Natural killer cell (primary cell): Measurements from ENCODE around the gene ZNF511. TPM values are rescaled to one million over a fixed set of nuclear protein-coding genes. Genes with fewer than 3 reads are reported as not detected.

Experiments
- ATAC-seq, 3 donors: fragments of 150-1000 bp in 2 of 3; fragments of 200-7000 bp in 1 of 3; cut with Tn5 transposase; 1 replicate in 1 of 3; 2 replicates in 2 of 3; pipeline ENCODE4 v1.10.0; 2021; ENCODE audit warnings: mild to moderate bottlenecking in 2 of 3, moderate library complexity in 2 of 3
- DNase-seq, 2 donors: peaks; one replicate each; pipeline versions ENCODE4 v3.0.0 to v3.0.0-alpha.2; 2013 to 2021; ENCODE audit warnings: mixed read lengths in 1 of 2
- H3K27ac ChIP-seq: one replicate; pipeline ENCODE4 v1.5.1; 2013; ENCODE audit warnings: mild to moderate bottlenecking, low read length
- H3K27me3 ChIP-seq: one replicate; pipeline ENCODE4 v1.6.1; 2013; ENCODE audit warnings: low read length; ENCODE audit not compliant: control insufficient read depth, insufficient read depth
- H3K36me3 ChIP-seq: one replicate; pipeline ENCODE4 v1.6.1; 2013; ENCODE audit warnings: low read length; ENCODE audit not compliant: control insufficient read depth, insufficient read depth
- H3K4me1 ChIP-seq: one replicate; pipeline ENCODE4 v1.6.1; 2013; ENCODE audit warnings: low read length; ENCODE audit not compliant: control insufficient read depth, insufficient read depth
- H3K4me3 ChIP-seq: one replicate; pipeline ENCODE4 v1.5.1; 2013; ENCODE audit warnings: low read length
- H3K9me3 ChIP-seq: one replicate; pipeline ENCODE4 v1.6.1; 2013; ENCODE audit warnings: low read length; ENCODE audit not compliant: control insufficient read depth, insufficient read depth
- H3K27ac Mint-ChIP-seq, 2 donors: one replicate each; pipeline ENCODE4 v1.8.0; 2022; ENCODE audit warnings: mild to moderate bottlenecking in 2 of 2, mixed read lengths in 2 of 2, moderate library complexity in 1 of 2
- H3K27me3 Mint-ChIP-seq, 2 donors: one replicate each; pipeline ENCODE4 v1.8.0; 2022; ENCODE audit warnings: low read depth in 2 of 2, mixed read lengths in 2 of 2
- H3K36me3 Mint-ChIP-seq: one replicate; pipeline ENCODE4 v1.8.0; 2022; ENCODE audit warnings: mixed read lengths
- H3K4me1 Mint-ChIP-seq, 2 donors: one replicate each; pipeline ENCODE4 v1.8.0; 2022; ENCODE audit warnings: mixed read lengths in 2 of 2
- H3K4me3 Mint-ChIP-seq: one replicate; pipeline ENCODE4 v1.8.0; 2022; ENCODE audit warnings: mild to moderate bottlenecking, moderate library complexity, mixed read lengths
- H3K9me3 Mint-ChIP-seq, 2 donors: one replicate each; pipeline ENCODE4 v1.8.0; 2022; ENCODE audit warnings: mixed read lengths in 2 of 2
- CTCF ChIP-seq: fragments of 200-600 bp; IDR thresholded peaks from one replicate; pipeline ENCODE4 v1.8.0; 2022; ENCODE audit warnings: antibody characterized with exemption
- WGBS: methylation state at CpG from one replicate; pipeline ENCODE4 v1.1.7; 2013; ENCODE audit warnings: missing lambda C conversion rate; ENCODE audit not compliant: insufficient coverage; 5-methylcytosine and 5-hydroxymethylcytosine counted together
- intact Hi-C: fragments of 100-400 bp; cut with micrococcal nuclease; formaldehyde crosslinking; loops from one replicate; pipeline ENCODE4 v1.14.2; 2022
- total RNA-seq, 4 donors: library from RNA; stranded (reverse); fragments of 120-200 nt in 1 of 4; gene quantifications; one replicate each; pipeline versions ENCODE4 v1.2.3 to v1.2.4, GENCODE V29; 2013 to 2022

ZNF511 gene
- total RNA-seq, 3 donors from 2014 or later (not counting 1 experiment from before 2014, with no cell fraction given), result 28.1 to 39.0 (median 32.4) TPM

- H3K27me3 ChIP-seq, result peaks cover 13% of the 10 kb centered on the region
- Mint-ChIP-seq H3K27me3 (peaks cover 16 to 17% of the 10 kb centered on the region in 2 donors), H3K9me3 (no peaks in the 10 kb centered on the region), H3K27ac (peak within 1 kb of the TSS in 1 of 2 donors; percentile 90), H3K4me3 (peak within 1 kb of the TSS; percentile 59), H3K36me3 (no peaks in the 10 kb centered on the region), H3K4me1 (peaks cover 0 to 7% of the 10 kb centered on the region in 2 donors)
- H3K9me3 ChIP-seq, result no peaks in the 10 kb centered on the region
- peak within 1 kb of the TSS; percentile 52 for H3K27ac ChIP-seq
- WGBS, result 13% methylated on average over 63 of the region's 63 CpGs
- ATAC-seq (peak; percentile 44 to 72 (median 54)), DNase-seq (peak; percentile 77 to 94)
- no peaks in the 10 kb centered on the region for H3K36me3 ChIP-seq
- H3K4me3 ChIP-seq, result peak within 1 kb of the TSS; percentile 50
- peaks cover 37% of the 10 kb centered on the region for H3K4me1 ChIP-seq
- intact Hi-C loops, result no loop called here
- no peak for TF ChIP-seq CTCF
These were observed 28.1 kb downstream of the ZNF511 start, which contains the start of gene CALY for GRCh38 chr10:133336577-133337369. CALY (minus strand) TSS chr10:133336896; CDS start chr10:133328989, 7,907 bp downstream.

- peaks cover 16% of the 10 kb centered on the region for H3K27me3 ChIP-seq
- H3K4me3 ChIP-seq, result no peak overlapping the region
- no peaks in the 10 kb centered on the region for H3K9me3 ChIP-seq
These were observed 28.6 kb downstream of the ZNF511 start for GRCh38 chr10:133337370-133337725.

GRCh38 chr10:133338080-133339071 lies 29.7 kb downstream of the ZNF511 start:
- no peak for TF ChIP-seq CTCF
- DNase-seq (no peak), ATAC-seq (no peak)
- Mint-ChIP-seq H3K4me3 (no peak overlapping the region), H3K27ac (no peak overlapping the region), H3K27me3 (peaks cover 13 to 16% of the 10 kb centered on the region in 2 donors), H3K9me3 (no peaks in the 10 kb centered on the region), H3K4me1 (peaks cover 0 to 7% of the 10 kb centered on the region in 2 donors), H3K36me3 (no peaks in the 10 kb centered on the region)
- no peaks in the 10 kb centered on the region for H3K36me3 ChIP-seq
- H3K4me1 ChIP-seq, result peaks cover 37% of the 10 kb centered on the region
- 86% methylated on average over 10 of the region's 10 CpGs for WGBS
- intact Hi-C loops, result no loop called here
- H3K27me3 ChIP-seq, result peaks cover 19% of the 10 kb centered on the region
- no peak overlapping the region for H3K4me3 ChIP-seq
- H3K9me3 ChIP-seq, result no peaks in the 10 kb centered on the region
- H3K27ac ChIP-seq, result no peak overlapping the region

More at GRCh38 chr10:133337370-133337725, 28.6 kb downstream of the ZNF511 start:
- intact Hi-C loops, result no loop called here
- peaks cover 14 to 15% of the 10 kb centered on the region in 2 donors for H3K27me3 Mint-ChIP-seq
- DNase-seq, result no peak
- Histone ChIP-seq H3K36me3 (no peaks in the 10 kb centered on the region), H3K4me1 (peaks cover 37% of the 10 kb centered on the region), H3K27ac (no peak overlapping the region)
- H3K4me3 Mint-ChIP-seq, result no peak overlapping the region
- H3K4me1 Mint-ChIP-seq, result peaks cover 0 to 7% of the 10 kb centered on the region in 2 donors
- WGBS, result 76% methylated on average over 3 of the region's 3 CpGs
- no peaks in the 10 kb centered on the region for H3K9me3 Mint-ChIP-seq
- no peak for ATAC-seq
- H3K36me3 Mint-ChIP-seq, result no peaks in the 10 kb centered on the region
- no peak for TF ChIP-seq CTCF
- H3K27ac Mint-ChIP-seq, result no peak overlapping the region
